ENCODE measurements around the gene KIF26B. TPM values are rescaled to one million over a fixed set of nuclear protein-coding genes. Genes with fewer than 3 reads are reported as not detected.
"Not testable (repeated sequence)": the region's sequence is repeated elsewhere in the genome, so short reads cannot be mapped to it uniquely, and the experiment has no call there.

Gene KIF26B
- total RNA-seq, 6 experiments from 2014 or later: 0.31 to 0.55 (median 0.35) TPM

DNA sequence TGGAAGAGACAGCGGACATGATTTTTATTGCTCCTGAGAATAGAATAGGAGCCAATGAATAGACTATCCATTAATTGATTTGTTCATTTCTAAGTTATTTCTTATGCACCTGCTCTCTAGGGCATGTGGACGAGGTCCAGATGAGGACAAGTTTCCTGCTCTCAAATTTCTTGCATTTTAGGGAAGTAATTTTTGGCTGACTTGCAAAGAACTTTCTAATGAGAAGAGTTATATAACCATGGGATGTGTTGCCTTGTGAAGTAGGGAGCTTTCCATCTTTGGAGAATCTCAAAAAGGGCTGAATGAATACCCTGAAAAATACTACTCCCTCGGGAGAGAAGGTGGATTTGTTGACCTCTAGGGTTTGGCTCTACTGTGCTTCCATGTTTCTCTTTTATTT lies 243.0 kb downstream of the KIF26B start:
- intact Hi-C loops (cut with DNase I): no loop called here
- ATAC-seq: no peak
- WGBS (ENCODE audit: insufficient coverage, low coverage, low lambda C conversion rate, missing lambda C conversion rate): 48% methylated on average over 3 of the region's 3 CpGs
- DNase-seq: no peak
- TF ChIP-seq POLR2A (IDR thresholded peaks at IDR 0.05): no peak
- TF ChIP-seq, protein P1, sequence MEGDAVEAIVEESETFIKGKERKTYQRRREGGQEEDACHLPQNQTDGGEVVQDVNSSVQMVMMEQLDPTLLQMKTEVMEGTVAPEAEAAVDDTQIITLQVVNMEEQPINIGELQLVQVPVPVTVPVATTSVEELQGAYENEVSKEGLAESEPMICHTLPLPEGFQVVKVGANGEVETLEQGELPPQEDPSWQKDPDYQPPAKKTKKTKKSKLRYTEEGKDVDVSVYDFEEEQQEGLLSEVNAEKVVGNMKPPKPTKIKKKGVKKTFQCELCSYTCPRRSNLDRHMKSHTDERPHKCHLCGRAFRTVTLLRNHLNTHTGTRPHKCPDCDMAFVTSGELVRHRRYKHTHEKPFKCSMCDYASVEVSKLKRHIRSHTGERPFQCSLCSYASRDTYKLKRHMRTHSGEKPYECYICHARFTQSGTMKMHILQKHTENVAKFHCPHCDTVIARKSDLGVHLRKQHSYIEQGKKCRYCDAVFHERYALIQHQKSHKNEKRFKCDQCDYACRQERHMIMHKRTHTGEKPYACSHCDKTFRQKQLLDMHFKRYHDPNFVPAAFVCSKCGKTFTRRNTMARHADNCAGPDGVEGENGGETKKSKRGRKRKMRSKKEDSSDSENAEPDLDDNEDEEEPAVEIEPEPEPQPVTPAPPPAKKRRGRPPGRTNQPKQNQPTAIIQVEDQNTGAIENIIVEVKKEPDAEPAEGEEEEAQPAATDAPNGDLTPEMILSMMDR (IDR thresholded peaks at IDR 0.05): no peak
- Histone ChIP-seq H3K27ac (no peak overlapping the region), H3K4me3 (no peak overlapping the region), H3K27me3 (no peaks in the 10 kb centered on the region), H3K9me3 (no peaks in the 10 kb centered on the region), H3K4me1 (no peaks in the 10 kb centered on the region), H3K36me3 (no peaks in the 10 kb centered on the region)

GRCh38 chr1:245398180-245398579 lies 243.4 kb downstream of the KIF26B start:
- Histone ChIP-seq H3K9me3 (no peaks in the 10 kb centered on the region), H3K27me3 (no peaks in the 10 kb centered on the region), H3K4me1 (no peaks in the 10 kb centered on the region), H3K4me3 (no peak overlapping the region), H3K36me3 (no peaks in the 10 kb centered on the region), H3K27ac (no peak overlapping the region)
- ATAC-seq (no peak), DNase-seq (no peak)
- intact Hi-C loops (cut with DNase I): no loop called here
- no peak for TF ChIP-seq POLR2A (IDR thresholded peaks at IDR 0.05)
- TF ChIP-seq, protein P1 (IDR thresholded peaks at IDR 0.05): no peak
- 29% methylated on average over 5 of the region's 5 CpGs for WGBS (ENCODE audit: insufficient coverage, low coverage, low lambda C conversion rate, missing lambda C conversion rate)

GRCh38 chr1:245401881-245402587 lies 247.2 kb downstream of the KIF26B start:
- Histone ChIP-seq H3K4me1 (no peaks in the 10 kb centered on the region), H3K9me3 (no peaks in the 10 kb centered on the region), H3K4me3 (no peak overlapping the region), H3K36me3 (no peaks in the 10 kb centered on the region), H3K27me3 (no peaks in the 10 kb centered on the region), H3K27ac (no peak overlapping the region)
- ATAC-seq (no peak), DNase-seq (no peak)
- whole genome bisulfite sequencing (ENCODE audit: insufficient coverage, low coverage, low lambda C conversion rate, missing lambda C conversion rate): 43% methylated on average over 6 of the region's 7 CpGs
- intact Hi-C loops (cut with DNase I): no loop called here
- no peak for TF ChIP-seq POLR2A (IDR thresholded peaks at IDR 0.05)
- TF ChIP-seq, protein P1 (IDR thresholded peaks at IDR 0.05): no peak

- H3K27me3 ChIP-seq; DNase-seq; H3K4me3 ChIP-seq; H3K9me3 ChIP-seq; H3K27ac ChIP-seq; ATAC-seq; intact Hi-C loops (cut with DNase I); H3K4me1 ChIP-seq; H3K36me3 ChIP-seq: not testable (repeated sequence)
- WGBS (ENCODE audit: insufficient coverage, low coverage, low lambda C conversion rate, missing lambda C conversion rate): 73% methylated on average over 4 of the region's 4 CpGs
Measured at GRCh38 chr1:245402998-245403397, 248.2 kb downstream of the KIF26B start.

GRCh38 chr1:245404527-245404926 lies 249.7 kb downstream of the KIF26B start:
- TF ChIP-seq, protein P1 (IDR thresholded peaks at IDR 0.05): no peak
- TF ChIP-seq POLR2A (IDR thresholded peaks at IDR 0.05): no peak
- H3K9me3 ChIP-seq: no peaks in the 10 kb centered on the region
- H3K4me3 ChIP-seq: no peak overlapping the region
- DNase-seq: no peak
- no peak overlapping the region for H3K27ac ChIP-seq
- ATAC-seq: no peak
- H3K4me1 ChIP-seq: no peaks in the 10 kb centered on the region
- WGBS (ENCODE audit: insufficient coverage, low coverage, low lambda C conversion rate, missing lambda C conversion rate): 75% methylated on average over 1 of the region's 1 CpG
- no peaks in the 10 kb centered on the region for H3K27me3 ChIP-seq
- intact Hi-C loops (cut with DNase I): no loop called here
- H3K36me3 ChIP-seq: no peaks in the 10 kb centered on the region
